ENCODE measurements around the gene ECE1. TPM values are rescaled to one million over a fixed set of nuclear protein-coding genes. Genes with fewer than 3 reads are reported as not detected.

ECE1 gene
- total and polyA plus RNA-seq, 2 of the 8 experiments (the other 6 are each of a cell fraction or from before 2014, with no cell fraction given): 21.4 to 36.8 TPM

DNA sequence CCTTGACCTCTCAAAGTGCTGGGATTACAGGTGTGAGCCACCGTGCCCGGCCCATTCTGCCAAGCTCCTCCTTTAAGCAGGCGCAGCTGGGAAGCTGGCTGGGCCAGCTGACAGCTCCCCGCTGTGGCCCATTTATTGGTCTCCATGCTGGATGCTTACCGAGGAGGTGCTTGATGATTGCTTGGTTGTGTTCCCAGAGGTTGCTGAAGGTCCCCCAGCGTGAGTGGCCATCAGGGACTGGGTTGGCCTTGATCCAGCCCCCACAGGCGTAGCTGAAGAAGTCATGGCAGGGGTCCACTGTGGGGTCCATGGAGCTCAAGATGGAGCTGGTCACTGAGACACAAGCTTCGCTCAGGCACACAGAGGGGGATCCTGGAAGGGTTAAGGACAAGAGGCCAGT, 17.7 kb downstream of the ECE1 start:
- H2BK20ac ChIP-seq (ENCODE audit: low read length): no peak overlapping the region
- no peak for DNase-seq (ENCODE audit: low read depth in 1 of 2, low spot score in 2 of 2)
- H3K56ac ChIP-seq (replicated peaks; ENCODE audit: insufficient read length, low read depth, low read length): no peak overlapping the region
- H3K23ac ChIP-seq (ENCODE audit: insufficient read length): no peak overlapping the region
- H3K27ac ChIP-seq (ENCODE audit: low read depth, low read length): no peak overlapping the region; the same call in 1 of the 2 replicates
- no peak overlapping the region for H3K9ac ChIP-seq (replicated peaks in 1 of 4; ENCODE audit: extremely low read depth in 1 of 4, low read depth in 3 of 4, low read length in 3 of 4)
- no peak overlapping the region for H3K14ac ChIP-seq (ENCODE audit: insufficient read length)
- CTCF ChIA-PET (ENCODE audit: partially characterized antibody): interaction anchor here (0.6 to 10.3 kb wide), 14 partner anchors 10 to 391 kb away, joined by 3 to 278 read pairs (median 58); no protein-coding TSS in a partner anchor
- no peaks in the 10 kb centered on the region for H3K23me2 ChIP-seq (ENCODE audit: low read depth, low read length)
- H3K27me3 ChIP-seq (replicated peaks in 1 of 4; ENCODE audit: control insufficient read depth in 3 of 4, extremely low read depth in 1 of 4, insufficient read depth in 3 of 4, low read length in 3 of 4): no peaks in the 10 kb centered on the region
- WGBS, 2 experiments (ENCODE audit: extremely low coverage in 1 of 2, insufficient coverage in 1 of 2, insufficient read length in 1 of 2, insufficient replicate concordance in 2 of 2, low coverage in 1 of 2, low lambda C conversion rate in 2 of 2, missing lambda C conversion rate in 1 of 2): 93% methylated on average over 8 of the region's 8 CpGs; no CpG with 5 or more reads in 1 of the 2 experiments
- no peaks in the 10 kb centered on the region; a peak in 3 of 7 replicates for H3K4me1 ChIP-seq (replicated peaks in 1 of 4; ENCODE audit: control insufficient read depth in 3 of 4, insufficient read depth in 4 of 4, low read length in 3 of 4)
- H2BK15ac ChIP-seq (ENCODE audit: low read length): no peak overlapping the region
- H2BK5ac ChIP-seq (ENCODE audit: low read depth, low read length): no peak overlapping the region
- no peak overlapping the region for H3K4ac ChIP-seq (replicated peaks; ENCODE audit: insufficient read length, low read depth, low read length)
- H4K5ac ChIP-seq (ENCODE audit: insufficient read length, low read depth, low read length): no peak overlapping the region
- no peaks in the 10 kb centered on the region for H3K79me2 ChIP-seq (ENCODE audit: control insufficient read depth in 1 of 2, insufficient read depth in 2 of 2, low read length in 2 of 2)
- TF ChIP-seq POLR2AphosphoS5 (IDR thresholded peaks at IDR 0.05; ENCODE audit: low read depth, low read length) (no peak), ZNF274 (IDR thresholded peaks at IDR 0.05; ENCODE audit: borderline replicate concordance, extremely low read depth, low read length) (no peak), ASH2L (IDR thresholded peaks at IDR 0.05; ENCODE audit: low read length) (no peak), POLR2A (IDR thresholded peaks at IDR 0.05; ENCODE audit: control extremely low read depth in 1 of 2, low read depth in 2 of 2, low read length in 2 of 2) (no peak), GTF2F1 (IDR thresholded peaks at IDR 0.05; ENCODE audit: borderline replicate concordance, low read depth, low read length) (no peak), MAFK (IDR thresholded peaks at IDR 0.05; ENCODE audit: low read depth, low read length) (no peak), TBP (IDR thresholded peaks at IDR 0.05; ENCODE audit: low read depth, low read length) (no peak), FOSL1 (IDR thresholded peaks at IDR 0.05; ENCODE audit: insufficient read depth, low read depth, low read length) (no peak)
- TF ChIP-seq, protein P1, sequence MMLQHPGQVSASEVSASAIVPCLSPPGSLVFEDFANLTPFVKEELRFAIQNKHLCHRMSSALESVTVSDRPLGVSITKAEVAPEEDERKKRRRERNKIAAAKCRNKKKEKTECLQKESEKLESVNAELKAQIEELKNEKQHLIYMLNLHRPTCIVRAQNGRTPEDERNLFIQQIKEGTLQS (IDR thresholded peaks at IDR 0.05; ENCODE audit: insufficient read depth, low read depth, low read length): no peak
- H3K4me2 ChIP-seq (ENCODE audit: insufficient read depth in 1 of 2, low read depth in 2 of 2, low read length in 2 of 2): no peak overlapping the region
- peaks cover 0 to 3% of the 10 kb centered on the region in 2 experiments for H4K20me1 ChIP-seq (replicated peaks in 1 of 2; ENCODE audit: control insufficient read depth in 1 of 2, insufficient read depth in 2 of 2, low read length in 2 of 2)
- peaks cover 0 to 6% (median 1%) of the 10 kb centered on the region in 4 experiments; a peak in 3 of 8 replicates for H3K36me3 ChIP-seq (ENCODE audit: control insufficient read depth in 2 of 4, insufficient read depth in 4 of 4, low read length in 3 of 4)
- H3K9me3 ChIP-seq (ENCODE audit: insufficient read depth in 2 of 2, low read depth in 1 of 2, low read length in 1 of 2): no peaks in the 10 kb centered on the region
- FAIRE-seq: no peak
- POLR2A ChIA-PET (ENCODE audit: partially characterized antibody): interaction anchor here (0.9 to 1.1 kb wide), 2 partner anchors 26 to 246 kb away, joined by 3 read pairs; no protein-coding TSS in a partner anchor
- H2BK120ac ChIP-seq (replicated peaks; ENCODE audit: low read depth, low read length): no peak overlapping the region
- no peaks in the 10 kb centered on the region for H3K79me1 ChIP-seq (ENCODE audit: low read depth, low read length)
- no peak overlapping the region for H2BK12ac ChIP-seq (ENCODE audit: low read depth, low read length)
- H3K4me3 ChIP-seq (ENCODE audit: extremely low read depth in 1 of 4, insufficient read depth in 2 of 4, low read depth in 3 of 4, low read length in 4 of 4): no peak overlapping the region
- no peak overlapping the region for H2AK5ac ChIP-seq (ENCODE audit: low read depth, low read length)
- no peak overlapping the region for H4K91ac ChIP-seq (replicated peaks; ENCODE audit: insufficient read length, low read length)
- no peak overlapping the region for H2AFZ ChIP-seq (ENCODE audit: low read length)
- no peak overlapping the region for H4K8ac ChIP-seq (ENCODE audit: extremely low read depth, insufficient read depth, low read length)
- H3K18ac ChIP-seq (ENCODE audit: extremely low read depth, low read length): no peak overlapping the region
